ENCODE results near the gene RNASE7.
A peak's percentile ranks its signal among the peaks of the same experiment; 100 is the strongest.
"Not testable (repeated sequence)": the region's sequence is repeated elsewhere in the genome, so short reads cannot be mapped to it uniquely, and the experiment has no call there.

Gene RNASE7, protein sequence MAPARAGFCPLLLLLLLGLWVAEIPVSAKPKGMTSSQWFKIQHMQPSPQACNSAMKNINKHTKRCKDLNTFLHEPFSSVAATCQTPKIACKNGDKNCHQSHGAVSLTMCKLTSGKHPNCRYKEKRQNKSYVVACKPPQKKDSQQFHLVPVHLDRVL

GRCh38 chr14:21041676-21042433, at the start of gene RNASE7:
RNASE7 (plus strand) TSS chr14:21042362; CDS start chr14:21042993, 631 bp downstream.
- no peak for DNase-seq

DNA sequence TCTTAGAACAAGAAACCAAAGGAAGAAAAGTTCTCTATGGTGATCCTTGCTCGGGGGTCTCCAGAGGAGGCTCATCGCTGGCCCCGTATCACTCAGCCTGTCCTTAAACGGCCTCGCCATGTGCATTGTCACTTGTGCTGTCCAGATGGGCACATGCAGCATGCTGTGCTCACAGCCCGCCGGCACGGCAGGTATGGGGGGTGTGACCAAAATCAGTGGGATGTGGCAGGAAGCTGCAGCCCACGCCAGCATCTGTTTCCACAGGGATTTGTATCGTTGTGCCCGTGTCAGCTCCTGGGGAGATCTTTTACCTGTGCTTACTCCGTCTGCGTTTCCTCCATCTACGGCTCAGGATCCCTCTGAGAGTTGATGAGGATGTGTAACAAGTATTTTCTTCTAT, 45.6 kb upstream of the RNASE7 start:
- no peak for DNase-seq

DNA sequence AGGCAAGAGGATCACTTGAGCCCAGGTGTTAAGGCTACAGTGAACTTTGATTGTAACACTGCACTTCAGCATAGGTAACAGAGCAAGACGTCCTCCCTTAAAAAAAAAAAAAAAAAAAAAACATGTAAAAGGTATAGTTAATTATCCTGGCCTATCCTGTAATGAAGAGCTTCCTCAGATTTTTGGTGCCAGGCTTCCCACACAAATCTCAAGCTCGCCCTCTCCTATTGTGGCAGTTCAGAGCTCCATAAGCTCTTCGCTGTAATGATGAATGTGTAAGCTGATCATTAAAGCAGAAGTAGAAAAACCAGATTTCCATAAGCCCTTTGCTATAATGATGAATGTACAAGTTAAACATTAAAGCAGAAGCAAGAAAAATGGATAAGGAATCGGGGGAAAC, 45.0 kb upstream of the RNASE7 start:
- DNase-seq, result no peak

- no peak for DNase-seq
These were observed 44.6 kb upstream of the RNASE7 start for GRCh38 chr14:20997564-20997963.

GRCh38 chr14:20998139-20998538, 44.0 kb upstream of the RNASE7 start:
- no peak for DNase-seq

DNA sequence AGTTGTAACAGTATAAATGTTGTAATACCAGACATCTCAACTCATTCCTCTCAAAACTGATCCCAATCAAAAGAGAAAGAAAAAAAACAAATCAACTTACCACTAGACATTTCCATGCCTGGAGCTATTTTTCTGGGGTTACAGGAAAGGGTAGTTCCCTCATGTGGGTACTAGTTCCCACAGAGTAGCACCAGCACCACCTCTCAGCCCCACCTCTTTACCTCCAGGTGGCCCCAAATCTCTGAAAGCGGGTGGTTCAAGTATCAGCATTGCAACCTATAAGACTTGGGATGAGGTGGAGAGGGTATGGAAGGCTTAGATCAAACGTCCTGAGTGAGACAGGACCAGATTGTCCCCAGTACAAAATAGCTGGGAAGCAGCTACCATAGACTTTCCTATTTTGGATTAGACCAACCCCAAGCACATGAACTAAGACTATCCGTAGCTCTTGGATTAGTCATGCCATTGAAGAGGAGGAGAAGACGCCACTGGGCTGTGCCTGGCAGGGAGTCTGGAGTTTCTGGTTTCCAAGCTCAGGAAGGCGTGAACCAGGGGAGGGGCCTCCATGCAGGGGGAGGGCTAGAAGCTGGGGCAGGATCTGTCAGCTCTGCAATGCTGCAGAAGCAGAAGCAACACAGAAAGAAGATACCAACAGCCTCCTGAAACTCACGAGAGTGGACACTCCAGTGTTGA, 43.3 kb upstream of the RNASE7 start, which contains the start of gene SLC39A2:
TSS of gene SLC39A2 (plus strand) at position 620 of the 693 bp plus-strand sequence. CDS start 154 bp downstream, outside the sequence.
- no peak for DNase-seq

- no peak for DNase-seq
These were observed 42.6 kb upstream of the RNASE7 start for GRCh38 chr14:20999591-20999990.

GRCh38 chr14:21001218-21001617, 40.9 kb upstream of the RNASE7 start:
- DNase-seq, result no peak

DNA sequence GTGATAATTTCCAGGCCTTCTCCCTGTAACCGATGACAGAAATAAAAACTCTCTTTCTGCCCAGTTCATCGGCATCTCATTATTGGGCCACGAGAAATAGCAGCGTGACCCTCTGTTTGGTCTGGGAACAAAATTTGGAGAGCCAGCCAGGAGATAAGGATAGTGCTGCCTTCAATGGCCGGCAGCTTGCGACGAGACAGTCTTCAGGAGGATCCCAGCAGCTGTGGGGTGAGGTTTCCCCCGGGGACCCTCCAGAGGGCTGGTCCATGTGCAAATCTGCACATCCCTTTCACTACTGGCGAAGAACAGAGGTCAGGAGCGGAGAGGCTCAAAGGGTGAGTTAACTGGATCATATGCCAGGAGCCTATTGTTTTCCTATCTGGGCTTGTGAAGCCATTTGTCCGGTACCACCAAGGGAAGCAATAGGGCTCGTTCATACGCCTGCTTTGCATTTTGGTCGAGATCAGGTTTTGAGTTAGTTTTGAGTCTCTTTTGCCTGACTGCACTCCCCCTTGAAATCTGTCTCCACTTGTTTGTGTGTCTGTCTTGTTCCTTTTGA, 38.3 kb upstream of the RNASE7 start:
- DNase-seq, result no peak

DNA sequence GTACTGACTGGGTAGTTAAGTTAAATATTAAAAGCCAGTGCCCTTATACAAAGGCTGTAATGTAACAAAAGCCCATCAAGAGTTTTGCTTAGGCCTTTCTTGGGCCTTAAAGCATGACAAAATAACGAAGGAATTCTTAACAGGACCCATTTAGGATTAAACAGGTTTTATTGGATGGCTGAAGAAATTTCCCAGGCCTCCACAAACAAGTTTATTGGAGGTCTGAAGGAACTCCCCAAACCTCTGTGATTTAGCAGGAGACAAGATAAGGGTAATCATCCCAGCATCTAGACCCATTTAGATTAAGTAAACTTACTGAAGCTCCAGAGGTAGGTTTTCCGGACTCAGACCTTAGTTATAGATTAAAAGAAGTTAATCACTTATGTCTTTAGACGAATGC, 32.4 kb upstream of the RNASE7 start:
- DNase-seq, result not testable (repeated sequence)

DNA sequence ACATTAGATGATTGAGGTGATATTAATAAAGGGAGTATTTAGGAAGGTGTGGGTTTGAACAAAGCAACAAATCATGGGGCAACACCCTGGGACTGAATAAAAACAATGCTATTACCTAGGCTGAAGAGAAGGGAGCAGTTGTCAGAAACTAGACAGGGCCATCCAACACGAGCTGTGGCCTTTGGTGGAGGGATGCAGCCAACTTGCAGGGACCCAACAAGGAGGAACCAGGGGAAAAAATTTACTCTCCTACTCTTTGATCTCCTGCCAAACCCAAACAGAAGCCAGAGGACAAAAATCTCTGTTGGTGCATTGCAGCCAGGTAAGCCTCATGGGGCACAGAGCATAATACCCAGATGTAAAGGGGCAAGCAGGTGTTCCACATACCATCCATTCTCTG, 31.0 kb upstream of the RNASE7 start:
- no peak for DNase-seq

GRCh38 chr14:21014761-21015190, 27.4 kb upstream of the RNASE7 start:
- DNase-seq, result peak; percentile 73

DNA sequence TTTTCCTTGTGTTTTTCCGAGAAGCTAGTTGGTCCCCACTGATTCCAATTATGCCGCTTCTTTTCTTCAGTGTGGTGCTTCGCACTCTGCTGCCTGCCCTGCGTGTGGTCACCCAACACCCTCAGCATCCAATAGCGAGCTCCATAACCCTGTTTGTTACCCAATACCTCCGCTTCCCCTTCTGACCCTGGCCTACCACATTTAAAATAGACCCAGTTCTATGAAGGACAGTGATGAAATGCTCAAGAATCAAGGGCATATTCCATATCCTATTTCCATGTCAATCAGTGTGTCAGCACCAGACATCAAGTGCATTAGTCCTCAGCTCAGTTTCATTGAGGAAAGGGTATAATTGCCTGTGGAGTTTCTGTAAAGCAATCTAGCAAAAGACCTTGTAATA, 26.9 kb upstream of the RNASE7 start:
- DNase-seq, result no peak

DNA sequence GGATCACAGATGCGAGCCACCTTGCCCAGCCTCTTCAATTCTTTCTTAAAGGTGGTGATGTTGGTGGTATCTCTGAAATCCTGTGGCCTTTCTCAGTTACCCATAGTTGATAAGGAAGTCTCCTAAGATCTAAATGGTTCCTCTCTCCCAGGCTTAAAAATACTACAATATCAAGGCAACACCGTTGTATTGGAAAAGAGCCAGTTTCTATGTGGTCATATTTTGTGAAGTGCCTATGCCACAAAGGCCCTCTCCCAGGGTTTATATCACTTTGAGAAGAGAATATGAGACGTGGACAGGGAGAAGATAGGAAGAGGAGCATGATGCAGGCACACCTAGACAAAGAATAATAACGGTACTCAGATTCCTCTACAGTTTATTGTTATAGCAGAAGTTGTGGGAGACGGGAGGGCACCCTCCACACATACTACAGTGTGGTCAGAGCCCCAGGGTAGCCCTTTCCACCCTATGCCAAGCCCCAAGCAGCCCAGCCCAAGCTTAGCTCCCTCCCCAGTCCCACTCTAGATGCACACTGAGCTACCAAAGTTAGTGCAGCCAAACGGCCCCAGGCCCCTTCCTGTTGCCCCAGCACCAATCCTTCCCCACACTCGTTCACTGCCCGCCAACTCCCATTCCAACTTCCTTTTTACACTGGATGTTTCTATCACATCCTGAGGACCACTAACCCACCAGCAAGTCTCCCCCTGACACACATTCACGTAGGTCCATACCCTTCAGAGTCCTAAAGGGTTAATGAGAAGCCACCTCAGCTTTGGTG, 25.6 kb upstream of the RNASE7 start:
- no peak for DNase-seq

DNA sequence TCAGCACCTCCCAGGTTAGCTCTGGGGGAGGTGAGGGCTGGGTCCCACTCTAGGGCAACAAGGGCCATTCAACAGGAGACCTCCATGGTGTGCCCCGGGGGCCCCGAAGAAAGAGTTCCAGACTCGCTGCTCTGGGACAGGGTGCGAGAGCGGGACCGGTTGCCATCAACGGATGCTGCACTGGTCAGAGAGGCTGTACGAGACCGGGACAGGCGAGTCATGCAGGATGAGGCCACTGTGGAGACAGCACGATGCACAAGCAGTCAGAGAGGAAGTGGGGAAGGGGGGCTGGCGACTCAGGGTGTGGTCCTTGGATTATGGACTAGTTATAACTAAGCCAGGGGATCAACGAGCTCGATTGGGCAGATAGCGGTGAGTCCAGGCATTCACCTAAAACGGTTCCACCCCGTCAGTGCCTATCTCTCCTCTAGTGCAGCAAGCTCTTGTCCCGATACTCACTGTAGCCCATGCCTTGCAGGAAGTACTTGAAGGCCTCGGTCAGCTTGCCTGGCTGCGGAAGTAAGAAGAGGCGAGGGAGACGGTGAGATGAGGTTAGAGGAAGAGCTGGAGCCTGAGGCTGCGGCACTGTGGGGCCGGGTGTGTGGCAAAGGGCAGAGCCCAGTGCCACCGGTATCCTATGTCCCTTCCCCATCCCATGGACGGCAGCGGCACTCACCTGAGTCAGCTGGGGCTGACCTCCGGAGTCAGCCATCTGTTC, 24.5 kb upstream of the RNASE7 start:
- no peak for DNase-seq

DNA sequence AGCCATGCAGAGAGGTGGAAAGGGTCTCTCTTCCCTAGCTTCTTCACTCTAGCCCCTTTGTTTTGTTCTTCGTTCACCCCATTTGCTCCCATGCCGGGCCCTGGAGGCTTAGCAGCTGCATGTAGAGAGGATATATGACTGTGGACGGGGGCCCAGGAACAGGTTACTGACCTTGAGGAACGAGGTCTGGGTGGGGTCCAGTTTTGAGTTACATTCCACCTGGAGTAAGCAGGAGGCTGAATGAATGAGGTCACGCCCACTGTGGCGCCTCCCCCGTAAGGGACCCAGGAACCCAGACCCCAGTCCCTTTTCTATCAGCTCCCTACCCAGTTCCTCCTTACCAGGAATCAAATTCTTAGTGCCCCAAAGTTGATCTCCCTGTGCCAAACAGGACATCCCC, 23.9 kb upstream of the RNASE7 start:
- DNase-seq, result no peak

GRCh38 chr14:21018781-21019180, 23.4 kb upstream of the RNASE7 start:
- no peak for DNase-seq

GRCh38 chr14:21019366-21019765, 22.8 kb upstream of the RNASE7 start:
- no peak for DNase-seq

GRCh38 chr14:21020977-21021545, 21.1 kb upstream of the RNASE7 start:
- no peak for DNase-seq

DNA sequence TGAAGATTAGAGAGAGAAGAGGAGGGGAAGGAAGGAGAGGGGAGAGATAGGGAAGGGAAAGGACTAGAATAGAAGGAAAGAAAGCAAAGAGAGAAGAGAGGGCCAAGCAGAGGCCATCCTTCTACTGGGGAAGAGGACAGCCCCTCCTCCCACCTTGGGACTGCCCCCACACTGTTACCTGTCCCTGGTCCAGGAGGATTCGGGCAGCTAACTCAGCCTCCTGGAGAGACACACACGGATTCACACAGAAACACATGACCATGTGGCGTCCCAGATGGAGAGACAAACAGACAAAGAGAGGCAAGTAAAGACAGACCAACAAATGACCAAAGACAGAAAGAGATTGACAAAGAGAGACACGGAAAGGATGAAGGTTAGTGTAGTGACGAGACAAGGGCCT, 19.5 kb upstream of the RNASE7 start:
- DNase-seq, result no peak

DNA sequence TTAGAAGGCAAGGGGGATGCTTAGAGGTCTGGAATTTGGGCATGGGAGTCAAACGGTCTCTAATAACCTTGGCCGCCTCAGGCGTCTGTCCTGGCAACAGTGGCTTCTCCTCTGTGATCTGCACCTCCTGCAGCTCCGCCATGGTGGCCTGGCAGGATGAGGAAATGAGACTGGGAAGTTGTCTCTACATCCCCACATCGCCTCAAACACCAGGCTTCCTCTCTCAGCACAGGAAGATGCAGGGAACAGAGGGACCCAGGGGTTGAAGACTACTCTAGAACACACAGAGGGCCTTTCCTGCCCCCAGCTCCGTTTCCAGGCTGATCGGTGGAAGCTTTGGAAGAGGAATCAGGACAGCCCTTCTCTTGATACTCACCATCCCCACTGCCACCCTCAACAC, 19.0 kb upstream of the RNASE7 start:
- no peak for DNase-seq
